HG02759 (cell line): ENCODE measurements around the gene HIPK2.

ENCODE experiments used
- ATAC-seq: cut with Tn5 transposase; IDR thresholded peaks from one replicate; pipeline ENCODE4 v1.9.1; 2021; ENCODE audit warnings: mild to moderate bottlenecking, moderate library complexity; ENCODE audit not compliant: unreplicated experiment

Gene HIPK2

DNA sequence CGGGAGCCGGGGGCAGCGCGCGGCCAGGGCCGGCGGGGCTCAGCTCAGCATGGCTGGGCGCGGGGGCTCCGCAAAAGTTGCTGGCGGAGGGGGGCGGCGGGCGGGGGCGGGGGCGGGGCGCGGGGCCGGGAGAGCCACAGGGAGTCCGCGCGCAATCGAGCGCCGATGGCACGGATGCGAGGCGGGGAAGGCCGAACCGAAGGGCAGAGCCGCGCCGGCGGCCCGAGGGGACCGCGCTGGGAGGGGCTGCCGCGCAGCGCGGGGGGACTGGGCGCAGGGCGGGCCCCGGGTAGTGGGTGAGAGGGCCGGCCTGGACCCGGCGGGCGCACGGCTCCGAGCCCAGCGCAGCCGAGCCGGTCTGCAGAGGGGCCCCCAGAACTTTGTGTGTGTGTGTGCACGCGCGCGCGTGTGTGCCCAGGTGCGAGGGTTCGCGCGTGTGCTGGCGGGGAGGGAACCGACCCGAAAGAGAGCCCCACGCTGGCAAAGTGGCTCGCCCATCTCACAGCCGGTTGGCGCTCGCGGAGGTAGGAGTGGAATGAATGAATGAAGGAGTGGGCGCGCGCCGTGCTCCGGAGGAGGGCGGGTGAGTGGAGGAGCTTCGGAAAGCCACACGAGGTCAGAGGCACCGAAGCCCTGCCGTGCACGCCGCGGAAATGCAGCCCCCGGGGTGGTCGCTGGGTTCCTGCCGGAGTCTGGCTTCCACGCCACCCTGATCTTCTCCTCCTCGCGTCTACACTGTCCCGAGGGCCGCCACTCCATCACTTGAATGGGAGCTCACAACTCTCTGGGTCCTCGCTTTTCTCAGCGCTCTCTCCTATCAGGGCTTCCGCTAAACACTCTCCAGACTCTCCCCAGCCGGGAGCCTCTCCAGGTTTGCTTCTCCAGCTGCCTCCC is at the start of gene HIPK2:
HIPK2 (minus strand) TSS at position 51 of the 894 bp plus-strand sequence. CDS start 375 bp downstream, outside the sequence.
- peak; percentile 66 for ATAC-seq

DNA sequence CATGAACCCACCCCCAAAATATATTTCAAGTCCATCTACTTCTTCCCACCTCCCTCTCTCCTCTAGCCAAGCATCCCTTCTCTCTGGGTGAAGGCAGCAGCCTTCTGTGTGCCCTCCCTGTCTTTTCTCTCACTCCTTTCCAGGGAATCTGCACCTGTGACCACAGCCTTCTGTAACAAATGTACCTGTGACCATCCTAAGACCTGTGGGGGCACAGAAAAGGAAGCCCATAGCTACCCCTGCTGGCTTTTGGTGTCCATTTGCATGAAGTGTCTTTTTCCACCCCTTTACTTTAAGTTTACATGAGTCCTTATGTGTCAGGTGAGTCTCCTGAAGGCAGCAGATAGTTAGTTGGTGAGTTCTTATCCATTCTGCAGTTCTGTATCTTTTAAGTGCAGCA is 49.2 kb upstream of the HIPK2 start:
- ATAC-seq = no peak

DNA sequence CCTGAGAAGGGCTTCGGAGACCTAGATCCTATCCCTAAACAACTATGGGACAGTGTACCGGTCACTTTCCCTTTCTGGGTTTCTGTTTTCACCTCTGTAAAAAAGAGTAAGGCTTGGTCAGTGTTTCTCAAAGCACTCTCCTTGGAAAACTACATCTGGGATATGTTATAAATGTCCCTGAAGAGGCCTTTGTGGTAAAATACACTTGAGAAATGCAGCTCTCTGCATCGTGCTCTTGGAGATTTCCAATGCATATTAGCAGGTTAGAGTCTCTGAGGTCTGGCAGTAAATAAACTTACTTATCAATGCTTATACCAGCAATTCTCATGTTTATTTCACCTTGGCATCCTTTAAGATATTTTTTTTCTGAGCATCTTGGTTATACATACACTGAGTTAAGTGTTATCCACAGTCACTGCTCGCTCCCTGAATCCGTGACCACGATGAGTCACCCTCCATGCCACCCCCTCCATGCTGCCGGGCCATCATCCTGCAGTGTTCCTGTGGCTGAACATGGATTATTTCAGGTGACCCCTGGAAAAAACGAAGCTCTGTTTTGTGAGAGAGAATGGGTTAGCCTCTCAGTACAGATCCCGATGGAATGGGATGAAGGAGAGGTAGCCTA is 48.0 kb upstream of the HIPK2 start:
- ATAC-seq = no peak

DNA sequence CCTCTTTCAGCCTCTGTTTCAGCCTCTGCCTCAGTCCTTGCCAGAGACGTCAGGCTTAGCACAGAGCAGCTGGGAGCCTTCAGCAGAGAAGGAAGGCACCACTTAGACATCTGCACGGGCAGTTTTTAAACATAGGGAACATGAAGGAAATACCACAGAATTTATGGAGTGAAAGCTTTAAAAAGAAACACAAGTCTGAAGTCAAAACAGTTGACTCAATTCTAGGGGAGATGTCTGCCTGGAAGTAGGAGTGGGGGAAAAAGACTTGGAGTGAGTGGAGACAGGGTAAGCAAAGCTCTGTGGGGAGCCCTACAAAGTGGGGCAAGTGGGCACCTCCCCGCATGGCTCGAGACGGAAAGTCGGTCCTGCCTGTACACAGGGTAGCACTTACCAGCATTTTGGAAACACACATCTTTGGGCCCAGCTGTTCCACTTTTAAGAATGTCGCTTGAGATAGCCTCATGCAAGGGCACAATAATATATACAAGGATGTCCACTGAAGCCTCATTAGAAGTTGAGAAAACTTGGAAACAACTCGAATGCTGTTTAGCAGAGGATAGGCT is 46.2 kb upstream of the HIPK2 start:
- ATAC-seq = no peak

DNA sequence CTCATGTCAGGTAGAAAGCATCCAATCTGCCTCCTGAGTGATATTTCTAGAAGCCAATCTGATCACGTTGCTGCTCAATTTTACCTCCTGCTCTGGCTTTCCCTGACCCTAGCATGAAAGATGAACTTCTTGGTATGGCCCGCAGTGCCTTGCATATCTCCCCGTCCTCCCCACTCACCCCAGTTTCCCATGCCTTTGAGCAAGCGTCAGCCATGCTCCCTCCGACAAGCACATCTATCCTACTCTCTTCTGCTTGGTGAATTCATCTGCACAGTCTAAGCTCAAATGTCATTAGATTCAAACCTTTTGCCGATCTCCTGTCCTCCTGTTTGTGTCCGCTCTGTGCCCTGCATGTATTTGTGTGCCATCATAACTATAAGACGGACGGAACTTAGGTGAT is 45.1 kb upstream of the HIPK2 start:
- no peak for ATAC-seq

DNA sequence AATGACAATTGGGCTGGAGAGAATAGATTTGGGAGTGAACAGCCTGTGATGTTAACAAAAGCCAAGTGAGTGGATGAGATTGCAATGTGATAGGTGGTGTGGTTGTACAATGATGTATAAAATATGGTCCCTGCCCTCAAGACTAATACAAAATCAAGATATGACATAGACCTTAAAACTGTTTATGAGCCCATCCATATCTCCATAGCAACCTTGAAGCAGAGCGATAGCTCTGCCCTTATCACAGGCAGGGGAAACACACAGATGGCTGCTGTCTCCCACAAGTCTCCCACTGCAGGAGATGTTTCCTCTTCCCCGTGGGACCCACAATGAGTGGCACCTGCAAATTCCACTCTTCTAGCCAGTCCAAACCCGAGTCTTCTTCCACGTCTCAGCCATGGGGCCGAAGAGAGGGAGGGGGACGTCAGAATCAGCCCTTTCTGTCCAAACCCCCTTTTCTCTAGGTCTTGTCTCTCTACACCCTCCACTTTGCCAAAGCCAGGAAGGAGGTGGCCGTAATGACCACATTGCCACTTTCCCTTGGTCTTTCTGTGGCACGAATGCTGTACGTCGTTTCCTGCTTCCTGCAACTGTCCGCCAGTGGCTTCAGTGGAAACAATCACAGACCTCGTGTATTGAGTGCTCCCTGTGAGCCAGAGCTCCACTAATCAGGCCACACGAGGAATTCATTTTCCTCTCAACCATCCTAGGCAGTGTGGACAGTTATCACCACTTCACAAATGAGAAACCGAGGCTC is 43.7 kb upstream of the HIPK2 start:
- ATAC-seq = no peak

DNA sequence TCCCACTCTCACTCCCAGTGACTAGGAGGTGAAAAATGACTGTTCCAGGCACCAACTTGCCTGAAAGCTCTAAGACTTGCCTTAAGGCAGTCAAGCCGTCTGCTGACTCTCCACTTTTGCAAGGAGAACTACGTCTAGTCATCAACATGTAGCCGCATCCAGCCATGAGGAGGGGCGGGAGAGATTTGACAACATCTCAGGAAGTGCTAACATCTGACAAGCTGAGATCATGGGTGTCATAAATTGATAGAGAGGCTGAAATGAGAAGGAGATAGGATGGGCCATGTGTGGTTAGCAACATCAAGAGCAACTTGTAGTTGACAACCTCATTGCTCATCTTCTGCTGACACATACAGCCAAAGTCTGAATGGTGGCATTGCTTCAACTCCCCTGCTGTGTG is 42.3 kb upstream of the HIPK2 start:
- no peak for ATAC-seq

DNA sequence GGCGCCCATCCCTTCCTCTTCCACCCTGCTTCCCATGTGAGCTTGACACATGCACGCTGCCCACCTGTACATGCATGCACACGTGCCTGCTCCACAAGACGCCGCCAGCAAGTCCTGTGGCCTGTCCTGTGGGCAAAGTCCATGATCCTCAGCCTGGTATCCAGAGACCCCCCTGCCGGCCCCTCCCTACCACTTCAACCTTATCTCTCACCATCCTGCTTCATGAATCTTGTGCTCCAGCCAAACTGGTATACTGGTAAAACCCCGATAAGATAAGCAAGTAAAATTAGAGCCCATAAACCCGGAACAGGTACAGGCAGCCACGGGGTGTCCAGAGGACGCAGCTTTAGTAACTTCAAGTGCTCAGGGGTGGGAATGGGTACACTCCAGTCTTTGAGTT is 39.5 kb upstream of the HIPK2 start:
- no peak for ATAC-seq

DNA sequence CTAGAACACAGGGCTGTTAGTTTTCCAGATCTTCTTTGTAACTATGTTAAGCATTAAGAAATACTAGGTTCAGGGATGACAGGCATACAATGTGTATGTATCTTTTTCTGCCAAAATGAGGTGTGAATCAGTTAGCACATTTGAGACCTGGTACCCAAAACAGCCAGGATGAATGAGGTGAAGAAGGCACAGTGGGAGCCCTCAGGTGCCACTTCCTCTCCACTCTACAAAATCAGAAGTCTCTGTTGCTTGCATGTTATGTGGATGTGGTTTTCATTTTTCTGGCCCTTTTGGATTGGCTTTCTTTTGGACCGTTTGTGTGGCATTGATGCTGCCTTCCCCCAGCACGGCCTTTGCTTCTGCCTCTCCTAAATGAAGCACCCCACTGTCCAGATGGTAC is 35.9 kb upstream of the HIPK2 start:
- no peak for ATAC-seq

DNA sequence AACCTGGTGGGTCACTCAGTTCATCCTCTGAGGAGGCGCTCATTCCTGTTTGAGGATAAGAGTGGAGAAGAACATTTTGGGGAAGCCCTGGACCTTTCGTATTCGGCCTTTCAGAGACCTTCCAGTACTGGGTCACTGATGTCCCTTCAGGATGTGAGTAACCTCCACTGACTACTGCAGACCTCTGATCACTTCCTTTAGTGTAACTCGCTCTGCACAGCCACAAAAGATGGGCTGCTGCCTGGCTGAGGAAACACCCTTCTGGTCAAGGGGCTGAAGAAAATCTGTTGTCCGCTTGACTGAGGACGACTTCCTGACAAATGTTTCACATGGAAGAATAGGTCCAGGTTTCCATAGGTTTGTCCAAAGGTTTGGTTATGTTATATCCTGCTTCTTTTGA is 35.4 kb upstream of the HIPK2 start:
- ATAC-seq = no peak

DNA sequence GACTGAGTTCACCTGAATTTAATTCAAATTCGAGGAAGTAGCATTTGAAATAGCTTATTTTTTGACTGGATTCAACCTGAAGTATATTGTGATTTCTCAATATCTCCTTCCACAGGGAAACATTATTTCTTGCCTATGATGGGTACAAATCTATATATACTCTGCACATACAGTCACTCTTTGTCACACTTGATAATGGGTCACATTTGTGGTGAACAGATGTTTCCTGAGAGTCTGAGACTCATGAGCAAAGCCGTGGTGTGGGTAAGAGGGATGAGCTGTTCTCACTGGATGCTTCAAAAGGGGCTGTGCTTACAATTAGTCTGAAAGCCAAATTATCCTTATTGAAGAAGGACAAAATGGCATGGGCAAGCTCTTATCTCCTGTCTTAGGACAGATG is 33.3 kb upstream of the HIPK2 start:
- ATAC-seq = no peak

DNA sequence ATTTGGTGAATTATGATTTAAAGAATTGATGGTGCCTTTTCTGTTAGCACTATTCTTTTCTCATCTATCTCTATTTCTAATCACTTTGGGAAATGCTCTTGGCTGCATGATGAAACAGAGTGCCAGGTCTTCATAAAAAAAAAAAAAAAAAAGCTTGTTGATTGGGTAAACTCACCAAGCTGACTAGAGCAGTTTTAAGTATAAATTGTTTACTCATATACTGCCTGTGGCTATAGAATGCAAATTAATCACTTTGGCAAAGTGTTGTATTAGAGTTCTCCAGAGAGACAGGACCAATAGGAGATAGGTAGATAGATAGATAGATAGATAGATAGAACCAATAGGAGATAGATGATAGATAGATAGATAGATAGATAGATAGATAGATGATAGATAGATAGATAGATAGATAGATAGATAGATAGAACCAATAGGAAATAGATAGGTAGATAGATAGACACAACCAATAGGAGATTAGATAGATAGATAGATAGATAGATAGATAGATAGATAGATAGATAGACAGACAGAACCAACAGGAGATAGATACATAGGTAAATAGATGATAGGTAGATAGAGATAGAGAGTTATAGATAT is 31.1 kb upstream of the HIPK2 start:
- no peak for ATAC-seq

DNA sequence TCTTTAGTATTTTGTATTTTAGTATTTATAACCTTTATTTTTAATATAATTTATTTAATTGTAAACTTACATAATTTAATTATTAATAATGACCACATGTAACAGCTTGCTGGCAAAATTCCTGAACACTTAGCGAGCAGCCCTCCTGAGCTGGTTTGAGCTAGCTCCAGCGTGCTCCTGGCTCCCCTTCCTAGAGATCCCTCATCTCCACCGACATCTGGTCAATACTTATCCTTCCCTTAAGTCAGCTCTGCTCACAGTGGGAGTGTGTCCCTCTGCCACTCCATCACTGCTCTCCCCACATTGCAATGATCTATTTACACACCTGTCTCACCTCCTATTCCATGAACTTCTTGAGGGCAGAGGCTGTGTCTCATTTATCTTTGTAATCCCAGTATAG is 30.6 kb upstream of the HIPK2 start:
- no peak for ATAC-seq

DNA sequence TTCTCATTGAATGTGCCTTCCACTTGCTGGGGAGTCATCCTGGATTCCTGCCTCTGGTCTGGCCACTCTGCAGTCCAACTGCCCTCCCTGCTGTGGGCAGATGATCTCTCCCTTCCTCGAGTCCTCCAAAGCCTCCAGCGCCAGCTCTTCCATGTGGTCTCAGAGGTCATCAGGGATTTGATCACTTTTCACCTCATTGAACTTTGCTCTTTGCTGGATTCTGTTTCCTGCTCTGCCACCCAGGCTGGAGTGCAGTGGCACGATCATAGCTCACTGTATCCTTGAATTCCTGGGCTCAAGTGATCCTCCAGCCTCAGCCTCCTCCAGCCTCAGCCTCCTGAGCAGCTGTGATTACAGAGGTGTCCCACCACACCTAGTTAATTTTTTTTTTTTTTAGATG is 29.2 kb upstream of the HIPK2 start:
- ATAC-seq = no peak

DNA sequence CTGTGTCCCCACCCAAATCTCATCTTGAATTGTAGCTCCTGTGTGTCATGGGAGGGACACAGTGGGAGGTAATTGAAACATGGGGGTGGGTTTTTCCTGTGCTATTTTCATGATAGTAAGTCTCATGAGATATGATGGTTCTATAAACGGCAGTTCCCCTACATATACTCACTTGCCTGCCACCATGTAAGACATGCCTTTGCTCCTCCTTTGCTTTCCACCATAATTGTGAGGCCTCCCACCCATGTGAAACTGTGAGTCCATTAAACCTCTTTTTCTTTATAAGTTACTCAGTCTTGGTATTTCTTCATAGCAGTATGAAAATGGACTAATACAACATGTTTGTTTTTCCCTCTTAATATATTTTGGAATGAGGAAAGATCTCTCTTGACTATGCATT is 26.8 kb upstream of the HIPK2 start:
- no peak for ATAC-seq

DNA sequence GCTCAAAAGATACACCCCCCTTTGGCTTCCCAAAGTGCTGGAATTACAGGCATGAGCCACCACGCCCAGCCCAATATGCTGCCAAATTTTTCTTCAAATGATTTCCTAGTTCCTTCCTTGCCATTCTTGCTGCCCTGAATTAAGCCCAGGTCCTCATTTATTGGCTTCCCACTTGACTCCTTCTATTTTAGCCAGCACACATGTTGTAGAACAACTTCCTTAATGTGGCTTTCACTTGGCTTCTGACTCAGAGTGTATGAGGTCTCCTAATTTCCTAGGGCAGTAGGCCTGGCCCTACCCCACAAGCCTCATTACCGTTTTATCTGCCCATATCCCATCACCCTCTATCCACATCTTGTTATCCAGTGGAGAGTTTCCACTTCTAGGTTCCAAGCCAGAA is 21.8 kb upstream of the HIPK2 start:
- no peak for ATAC-seq

DNA sequence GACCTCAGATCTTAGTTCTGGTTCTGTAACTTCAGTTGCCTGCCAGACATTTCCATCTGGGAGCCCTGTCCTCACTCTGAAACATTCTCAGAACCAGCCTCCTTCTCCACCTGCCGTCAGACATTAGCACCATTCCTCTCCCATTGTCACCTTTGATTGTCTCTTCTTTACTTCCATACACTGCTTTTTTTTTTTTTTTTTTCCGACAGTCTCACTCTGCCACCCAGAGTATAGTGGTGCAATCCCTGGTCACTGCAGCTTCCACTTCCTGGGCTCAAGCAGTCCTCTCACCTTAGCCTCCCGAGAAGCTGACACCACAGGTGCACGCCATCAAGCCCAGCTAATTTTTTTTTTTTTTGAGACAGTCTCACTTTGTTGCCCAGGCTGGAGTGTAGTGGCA is 21.1 kb upstream of the HIPK2 start:
- no peak for ATAC-seq

DNA sequence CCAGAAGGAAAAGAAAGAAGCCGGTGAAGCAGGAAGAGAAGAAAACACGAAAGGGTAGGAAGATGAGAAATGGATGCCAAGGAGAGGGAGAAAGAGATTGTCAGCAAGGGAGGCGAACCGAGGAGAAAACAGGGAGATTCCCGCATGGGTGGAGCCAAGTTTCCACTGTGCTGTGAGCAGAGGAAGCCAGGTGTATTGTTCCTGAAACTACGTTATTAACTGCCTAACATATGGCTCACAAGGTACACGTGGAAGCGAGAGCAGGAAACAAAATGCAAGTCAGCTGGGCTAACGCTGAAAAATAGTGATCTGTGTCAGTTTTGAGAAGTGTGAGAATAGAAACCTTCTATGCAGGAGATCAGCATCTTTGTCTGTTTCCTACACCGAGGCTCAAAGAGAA is 20.4 kb upstream of the HIPK2 start:
- peak; percentile 55 for ATAC-seq

DNA sequence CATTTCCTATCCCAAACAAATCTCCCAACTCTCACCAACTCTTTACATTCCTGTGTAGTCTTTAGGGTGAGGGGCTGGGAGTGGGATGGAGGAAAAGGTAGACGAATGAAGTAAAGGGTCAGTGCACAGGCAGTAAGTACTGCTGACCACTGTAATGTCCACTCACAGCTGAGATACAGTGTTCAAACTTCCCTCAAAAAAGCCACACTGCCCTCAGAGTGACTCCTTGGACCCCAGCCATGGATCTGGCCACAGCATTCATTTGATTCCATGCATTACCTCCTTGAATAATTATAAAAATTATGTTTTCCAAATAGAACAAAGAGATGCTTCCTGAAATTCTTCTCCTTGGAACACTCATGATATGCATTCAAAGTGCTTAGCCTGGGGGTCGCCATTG is 19.8 kb upstream of the HIPK2 start:
- ATAC-seq = no peak

DNA sequence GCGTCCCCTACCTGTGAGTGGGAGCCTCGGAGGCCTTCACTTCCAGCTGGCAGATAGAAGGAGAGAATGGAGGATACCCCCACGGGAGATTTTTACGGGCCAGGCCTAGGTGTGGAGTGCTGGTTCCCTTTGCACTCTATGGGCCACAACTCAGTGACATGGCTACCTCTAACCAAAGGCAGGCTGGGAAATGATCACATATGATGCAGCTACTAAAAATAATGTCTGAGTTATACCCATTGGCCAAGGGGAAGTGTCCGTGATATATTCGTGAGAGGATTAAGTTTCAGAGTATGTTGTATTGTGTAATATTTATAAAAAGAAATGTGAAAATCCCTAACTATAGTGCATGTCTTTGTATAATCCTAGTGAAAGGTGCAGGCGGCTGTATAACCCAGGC is 13.5 kb upstream of the HIPK2 start:
- ATAC-seq = no peak

DNA sequence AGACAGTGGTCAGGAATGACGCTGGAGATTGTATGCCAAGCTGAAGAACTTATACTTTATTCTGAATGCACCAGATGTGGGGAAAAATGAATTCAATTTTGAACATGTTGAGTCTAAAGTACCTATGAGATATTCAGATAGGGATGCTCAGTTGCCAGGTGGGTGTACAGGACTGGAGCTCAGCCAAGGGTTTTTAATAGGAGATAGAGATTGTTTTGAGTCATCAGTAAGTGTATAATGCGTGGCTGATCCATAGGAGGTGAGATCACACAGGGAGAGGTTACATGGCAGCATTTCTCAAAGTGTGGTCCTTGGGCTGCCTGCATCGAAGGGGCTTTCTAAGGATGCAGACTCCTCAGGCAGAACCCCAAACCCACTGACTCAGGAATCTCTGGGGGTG is 6.8 kb upstream of the HIPK2 start:
- ATAC-seq = no peak
